ENCODE results near the gene MPC1. TPM values are rescaled to one million over a fixed set of nuclear protein-coding genes. Genes with fewer than 3 reads are reported as not detected.

The MPC1 gene
- total RNA-seq, 1 donor from 2014 or later, result 21.2 TPM

DNA sequence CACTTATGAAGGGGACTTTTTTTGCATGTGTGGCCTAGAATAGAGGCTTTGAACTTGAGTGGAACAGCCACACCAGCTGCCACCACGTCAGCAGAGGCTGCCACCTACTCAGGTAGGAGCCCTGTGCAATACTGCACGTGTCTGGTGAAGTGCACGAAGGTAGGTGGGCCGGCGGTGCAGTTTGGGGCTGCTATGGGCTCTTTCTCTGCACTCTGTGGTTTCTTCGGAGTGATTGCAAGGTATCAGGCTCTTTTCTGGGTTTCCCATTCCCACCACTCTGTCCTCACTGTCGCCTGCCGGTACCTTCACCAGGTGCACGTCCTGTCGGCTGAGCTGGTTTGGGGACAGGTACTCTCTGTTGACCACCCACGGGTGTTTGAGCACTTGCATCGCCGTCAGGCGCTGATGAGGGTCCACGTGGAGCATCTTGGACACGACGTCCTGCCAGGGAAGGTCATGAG lies 30.8 kb upstream of the MPC1 start:
- DNase-seq (ENCODE audit: low read depth), result no peak
- TF ChIP-seq, protein P1, sequence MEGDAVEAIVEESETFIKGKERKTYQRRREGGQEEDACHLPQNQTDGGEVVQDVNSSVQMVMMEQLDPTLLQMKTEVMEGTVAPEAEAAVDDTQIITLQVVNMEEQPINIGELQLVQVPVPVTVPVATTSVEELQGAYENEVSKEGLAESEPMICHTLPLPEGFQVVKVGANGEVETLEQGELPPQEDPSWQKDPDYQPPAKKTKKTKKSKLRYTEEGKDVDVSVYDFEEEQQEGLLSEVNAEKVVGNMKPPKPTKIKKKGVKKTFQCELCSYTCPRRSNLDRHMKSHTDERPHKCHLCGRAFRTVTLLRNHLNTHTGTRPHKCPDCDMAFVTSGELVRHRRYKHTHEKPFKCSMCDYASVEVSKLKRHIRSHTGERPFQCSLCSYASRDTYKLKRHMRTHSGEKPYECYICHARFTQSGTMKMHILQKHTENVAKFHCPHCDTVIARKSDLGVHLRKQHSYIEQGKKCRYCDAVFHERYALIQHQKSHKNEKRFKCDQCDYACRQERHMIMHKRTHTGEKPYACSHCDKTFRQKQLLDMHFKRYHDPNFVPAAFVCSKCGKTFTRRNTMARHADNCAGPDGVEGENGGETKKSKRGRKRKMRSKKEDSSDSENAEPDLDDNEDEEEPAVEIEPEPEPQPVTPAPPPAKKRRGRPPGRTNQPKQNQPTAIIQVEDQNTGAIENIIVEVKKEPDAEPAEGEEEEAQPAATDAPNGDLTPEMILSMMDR (conservative IDR thresholded peaks at IDR 0.05; ENCODE audit: low read depth, low read length), result no peak
- no peak overlapping the region for H3K4me3 ChIP-seq (ENCODE audit: low read depth, low read length)

DNA sequence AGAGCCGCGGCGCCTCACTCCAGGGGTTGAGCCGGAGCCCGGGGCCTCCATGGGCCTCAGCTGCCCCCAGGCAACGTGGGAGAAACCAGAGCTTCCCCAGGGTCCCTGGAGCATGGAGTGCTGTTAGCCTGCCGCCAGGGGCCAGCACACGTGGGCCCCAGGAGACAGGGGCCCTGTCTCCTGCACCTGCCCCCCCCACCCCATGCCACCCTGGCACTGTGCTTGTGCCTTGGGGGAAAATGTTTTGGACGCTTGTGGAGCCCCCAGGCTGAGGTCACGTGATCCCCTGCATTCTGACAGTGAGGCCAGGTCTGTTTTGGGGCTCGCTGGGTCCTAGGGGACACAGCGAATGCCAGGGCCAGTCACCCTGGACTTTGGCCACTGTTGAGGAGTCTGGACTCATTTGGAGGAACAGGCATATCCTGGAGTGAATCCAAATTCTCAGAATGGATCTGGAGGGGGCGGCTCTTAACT lies 30.2 kb upstream of the MPC1 start:
- DNase-seq (ENCODE audit: low read depth), result no peak
- no peak overlapping the region for H3K4me3 ChIP-seq (ENCODE audit: low read depth, low read length)
- TF ChIP-seq, protein P1 (conservative IDR thresholded peaks at IDR 0.05; ENCODE audit: low read depth, low read length), result no peak

DNA sequence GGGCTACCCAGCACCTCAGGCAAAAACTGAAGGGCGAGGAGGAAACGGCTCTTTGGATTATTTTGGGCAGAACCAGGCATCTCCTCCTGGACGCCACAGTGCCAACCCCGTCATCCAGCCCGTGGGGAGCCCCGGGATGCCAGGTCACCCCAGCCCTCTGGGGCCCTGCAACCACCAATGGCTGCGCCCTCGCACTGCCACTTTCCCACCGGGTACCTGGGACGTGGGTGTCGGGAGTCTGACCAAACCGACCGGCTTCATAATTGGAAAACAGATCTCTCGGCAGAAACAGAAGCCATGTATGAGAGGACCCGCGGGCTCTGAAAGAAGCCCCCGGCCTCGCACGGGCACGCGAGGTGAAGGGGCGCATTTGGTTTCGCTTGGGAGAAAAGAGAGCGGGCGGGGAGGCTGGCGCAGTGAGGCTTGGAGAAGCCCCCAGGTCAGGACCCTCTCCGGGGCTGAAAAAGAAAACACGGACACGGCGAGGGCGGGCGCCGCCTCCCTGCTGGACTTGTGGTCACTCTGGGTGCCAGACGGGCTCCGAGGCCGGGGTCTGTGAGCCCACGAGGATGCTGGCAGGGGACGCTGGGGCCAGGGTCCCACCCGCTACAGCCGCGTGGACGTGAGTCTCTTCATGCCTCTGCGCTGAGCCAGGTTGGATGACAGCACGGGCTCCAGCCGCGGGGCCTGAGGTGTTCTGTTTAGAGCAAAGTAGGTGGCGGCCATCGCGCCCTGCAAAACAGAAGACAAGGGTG lies 29.6 kb upstream of the MPC1 start:
- DNase-seq (ENCODE audit: low read depth), result no peak
- H3K4me3 ChIP-seq (ENCODE audit: low read depth, low read length), result no peak overlapping the region
- TF ChIP-seq, protein P1 (conservative IDR thresholded peaks at IDR 0.05; ENCODE audit: low read depth, low read length), result no peak

DNA sequence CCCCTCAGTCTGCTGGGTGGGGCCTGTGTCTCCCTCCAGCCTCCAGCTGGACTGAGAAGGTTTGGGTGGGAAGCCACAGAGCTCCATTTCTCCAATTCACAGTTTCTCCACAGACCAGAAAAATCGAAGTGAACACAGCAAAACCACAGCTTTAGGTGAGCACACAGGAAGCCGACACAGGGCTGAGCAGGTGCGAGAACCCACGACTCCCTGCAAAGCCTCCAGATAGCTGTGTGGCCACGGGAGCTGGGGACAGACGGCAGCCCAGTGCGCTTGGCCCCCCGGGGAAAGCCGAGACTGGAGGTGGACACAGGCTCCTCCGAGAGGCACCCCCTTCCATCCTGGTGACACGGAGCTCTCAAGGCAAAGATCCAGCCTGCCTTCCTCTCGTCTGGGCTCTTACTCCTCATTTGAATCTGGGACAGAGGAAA lies 29.0 kb upstream of the MPC1 start:
- H3K4me3 ChIP-seq (ENCODE audit: low read depth, low read length), result no peak overlapping the region
- no peak for DNase-seq (ENCODE audit: low read depth)
- TF ChIP-seq, protein P1 (conservative IDR thresholded peaks at IDR 0.05; ENCODE audit: low read depth, low read length), result no peak

DNA sequence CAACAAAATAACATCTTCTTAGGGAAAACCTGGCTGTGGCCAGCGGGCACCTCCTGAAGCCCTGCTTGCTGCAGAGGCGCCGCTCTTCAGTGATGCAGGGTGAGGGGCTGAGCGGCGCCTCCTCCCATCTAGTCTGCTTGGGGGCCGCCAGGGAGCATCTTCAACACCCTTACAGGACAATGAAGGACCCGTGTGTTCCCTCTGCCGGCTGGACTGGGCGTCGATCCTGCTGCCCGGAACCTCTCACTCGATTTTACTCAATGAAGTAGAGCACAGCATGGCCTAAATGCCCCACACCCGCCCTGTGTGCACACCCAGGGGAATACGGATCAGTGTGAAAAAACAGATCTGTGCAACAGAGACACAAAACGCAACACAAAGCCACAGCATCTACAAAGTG lies 28.5 kb upstream of the MPC1 start:
- no peak overlapping the region for H3K4me3 ChIP-seq (ENCODE audit: low read depth, low read length)
- TF ChIP-seq, protein P1 (conservative IDR thresholded peaks at IDR 0.05; ENCODE audit: low read depth, low read length), result no peak
- DNase-seq (ENCODE audit: low read depth), result no peak

DNA sequence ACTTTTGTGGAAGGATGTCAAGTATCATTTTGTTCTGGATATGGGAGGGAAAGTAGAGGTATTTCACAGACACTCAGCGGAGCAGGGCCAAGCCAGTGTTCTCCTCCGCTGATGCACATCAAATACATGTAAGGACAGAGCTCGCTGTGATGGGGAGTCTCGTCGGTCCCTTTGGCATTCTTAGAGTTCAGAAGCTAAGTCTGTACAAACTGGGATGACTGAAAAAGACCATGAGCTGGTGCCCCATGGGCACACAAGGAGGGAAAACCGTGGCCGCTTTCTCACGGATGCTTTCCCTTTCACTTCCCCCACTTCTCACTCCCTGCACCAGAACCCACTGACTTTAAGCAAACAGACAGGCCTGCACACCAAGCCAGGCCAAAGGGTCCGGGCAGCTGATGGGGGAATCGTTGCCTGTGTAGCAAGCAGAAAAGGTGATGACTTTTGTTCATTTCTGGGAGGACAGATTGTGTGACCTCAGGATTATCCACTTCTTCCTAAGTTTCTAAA lies 27.7 kb upstream of the MPC1 start:
- DNase-seq (ENCODE audit: low read depth), result no peak
- TF ChIP-seq, protein P1 (conservative IDR thresholded peaks at IDR 0.05; ENCODE audit: low read depth, low read length), result no peak
- H3K4me3 ChIP-seq (ENCODE audit: low read depth, low read length), result no peak overlapping the region

Measured in epithelial cell of proximal tubule (primary cell).